Osteoblast (primary cell): Measurements from ENCODE around the gene RING1. TPM values are rescaled to one million over a fixed set of nuclear protein-coding genes. Genes with fewer than 3 reads are reported as not detected.

Experiments used
- DNase-seq: peaks from one replicate; pipeline ENCODE4 v3.0.0; 2011; ENCODE audit warnings: low spot score, mixed read lengths; ENCODE audit not compliant: insufficient read length; ENCODE audit errors: missing footprints
- H2AFZ ChIP-seq: 2 replicates; pipeline ENCODE4 v1.6.0; 2011; ENCODE audit warnings: mild to moderate bottlenecking, low read length
- H3K27ac ChIP-seq: 2 replicates; pipeline ENCODE4 v1.5.1; 2011; ENCODE audit warnings: mild to moderate bottlenecking, low read depth, low read length, moderate library complexity
- H3K27me3 ChIP-seq: 2 replicates; pipeline ENCODE4 v1.6.0; 2012; ENCODE audit warnings: mild to moderate bottlenecking, control low read depth, inconsistent platforms, low read length, moderate library complexity; ENCODE audit not compliant: insufficient read depth
- H3K36me3 ChIP-seq: 2 replicates; pipeline ENCODE4 v1.5.1; 2011; ENCODE audit warnings: mild to moderate bottlenecking, low read length, control low read depth, moderate library complexity; ENCODE audit not compliant: insufficient read depth
- H3K4me1 ChIP-seq: 2 replicates; pipeline ENCODE4 v1.5.1; 2011; ENCODE audit warnings: mild to moderate bottlenecking, low read length, control low read depth, moderate library complexity; ENCODE audit not compliant: insufficient read depth
- H3K4me2 ChIP-seq: 2 replicates; pipeline ENCODE4 v1.6.0; 2011; ENCODE audit warnings: mild to moderate bottlenecking, low read length; ENCODE audit not compliant: insufficient read depth
- H3K4me3 ChIP-seq: fragments of 200-600 bp; sonication (generic); 3 replicates; pipeline ENCODE4 v1.5.1; 2012; ENCODE audit warnings: mild to moderate bottlenecking, low read length, inconsistent platforms; ENCODE audit not compliant: insufficient read depth
- H3K79me2 ChIP-seq: 2 replicates; pipeline ENCODE4 v1.6.0; 2012; ENCODE audit warnings: mild to moderate bottlenecking, low read length, control low read depth, inconsistent platforms; ENCODE audit not compliant: insufficient read depth
- H3K9me3 ChIP-seq: 2 replicates; pipeline ENCODE4 v1.5.1; 2011; ENCODE audit warnings: low read depth, low read length, control low read depth
- H4K20me1 ChIP-seq: 2 replicates; pipeline ENCODE4 v1.6.0; 2012; ENCODE audit warnings: mild to moderate bottlenecking, low read length, control low read depth; ENCODE audit not compliant: insufficient read depth
- CTCF ChIP-seq: IDR thresholded peaks from 2 replicates; pipeline ENCODE4 v1.5.1; 2011; ENCODE audit warnings: mild to moderate bottlenecking, low read depth, low read length, moderate library complexity; ENCODE audit errors: extremely low read depth
- total RNA-seq: library from RNA; depleted of rRNA; stranded (reverse); fragments of >200 nt; gene quantifications from 2 replicates; pipeline ENCODE4 v1.2.3, GENCODE V29; 2012

The RING1 gene
- total RNA-seq, 1 donor = 34.0 TPM

GRCh38 chr6:33241968-33242367, 33.7 kb downstream of the RING1 start:
- H3K4me2 ChIP-seq = no peak overlapping the region
- H3K9me3 ChIP-seq = no peaks in the 10 kb centered on the region
- no peak for DNase-seq
- no peak overlapping the region for H2AFZ ChIP-seq
- no peaks in the 10 kb centered on the region for H3K4me1 ChIP-seq
- no peaks in the 10 kb centered on the region for H4K20me1 ChIP-seq
- H3K4me3 ChIP-seq = no peak overlapping the region
- peaks cover 14% of the 10 kb centered on the region for H3K27me3 ChIP-seq
- TF ChIP-seq CTCF = no peak
- no peaks in the 10 kb centered on the region for H3K36me3 ChIP-seq
- H3K79me2 ChIP-seq = no peaks in the 10 kb centered on the region
- H3K27ac ChIP-seq = no peak overlapping the region

- Histone ChIP-seq H3K4me2 (no peak overlapping the region), H3K9me3 (no peaks in the 10 kb centered on the region), H3K27ac (no peak overlapping the region), H3K36me3 (no peaks in the 10 kb centered on the region), H2AFZ (no peak overlapping the region), H3K79me2 (no peaks in the 10 kb centered on the region), H3K4me1 (peaks cover 10% of the 10 kb centered on the region), H3K4me3 (no peak overlapping the region), H4K20me1 (no peaks in the 10 kb centered on the region), H3K27me3 (peaks cover 14% of the 10 kb centered on the region)
- no peak for DNase-seq
- TF ChIP-seq CTCF = no peak
Measured at GRCh38 chr6:33243476-33243875, 35.2 kb downstream of the RING1 start.

- peaks cover 44% of the 10 kb centered on the region for H3K4me1 ChIP-seq
- TF ChIP-seq CTCF = peak; percentile 88
- no peaks in the 10 kb centered on the region for H3K9me3 ChIP-seq
- DNase-seq = peak; percentile 92
- no peaks in the 10 kb centered on the region for H4K20me1 ChIP-seq
- peak overlapping the region; percentile 95 for H3K4me2 ChIP-seq
- peak overlapping the region; percentile 74 for H3K4me3 ChIP-seq
- no peaks in the 10 kb centered on the region for H3K27me3 ChIP-seq
- H3K27ac ChIP-seq = peak overlapping the region; percentile 95
- H2AFZ ChIP-seq = peak overlapping the region; percentile 88
- peaks cover 10% of the 10 kb centered on the region for H3K79me2 ChIP-seq
- H3K36me3 ChIP-seq = peaks cover 7% of the 10 kb centered on the region
Measured at GRCh38 chr6:33247977-33248642, 39.8 kb downstream of the RING1 start.

GRCh38 chr6:33248643-33248931, 40.3 kb downstream of the RING1 start:
- Histone ChIP-seq H3K27ac (peak overlapping the region; percentile 95), H3K4me1 (peaks cover 44% of the 10 kb centered on the region)
- no peak for DNase-seq

More at GRCh38 chr6:33248643-33248931, 40.3 kb downstream of the RING1 start:
- peak overlapping the region; percentile 74 for H3K4me3 ChIP-seq
- no peaks in the 10 kb centered on the region for H3K9me3 ChIP-seq
- TF ChIP-seq CTCF = peak; percentile 4
- H3K4me2 ChIP-seq = peak overlapping the region; percentile 95
- no peaks in the 10 kb centered on the region for H4K20me1 ChIP-seq
- peak overlapping the region; percentile 84 for H2AFZ ChIP-seq
- no peaks in the 10 kb centered on the region for H3K27me3 ChIP-seq
- H3K79me2 ChIP-seq = peaks cover 10% of the 10 kb centered on the region
- H3K36me3 ChIP-seq = peaks cover 7% of the 10 kb centered on the region
